NCI-H2107 treated with DMSO at 0.1 percent for 48 hours (cell line): ENCODE results near the gene ENOX1.

Source experiments
- DNase-seq: peaks from one replicate; lab custom pipeline; 2025; ENCODE audit not compliant: unreplicated experiment; lab: John Stamatoyannopoulos, UW

ENOX1 gene

GRCh38 chr13:43391036-43391435 is 395.7 kb downstream of the ENOX1 start:
- DNase-seq = no peak

GRCh38 chr13:43390619-43391018 is 396.2 kb downstream of the ENOX1 start:
- no peak for DNase-seq

GRCh38 chr13:43389983-43390382 is 396.8 kb downstream of the ENOX1 start:
- DNase-seq = no peak

- DNase-seq = no peak
These were observed 397.2 kb downstream of the ENOX1 start for GRCh38 chr13:43389573-43389972.

- DNase-seq = no peak
These were observed 398.3 kb downstream of the ENOX1 start for GRCh38 chr13:43388282-43389034.

GRCh38 chr13:43387880-43388279 is 398.9 kb downstream of the ENOX1 start:
- no peak for DNase-seq

- no peak for DNase-seq
These were observed 403.1 kb downstream of the ENOX1 start for GRCh38 chr13:43383498-43384165.

- no peak for DNase-seq
These were observed 407.0 kb downstream of the ENOX1 start for GRCh38 chr13:43379738-43380137.

GRCh38 chr13:43377973-43378372 is 408.8 kb downstream of the ENOX1 start:
- no peak for DNase-seq

- no peak for DNase-seq
These were observed 409.6 kb downstream of the ENOX1 start for GRCh38 chr13:43377149-43377548.

- DNase-seq = no peak
These were observed 410.2 kb downstream of the ENOX1 start for GRCh38 chr13:43376596-43376995.

- DNase-seq = no peak
These were observed 410.8 kb downstream of the ENOX1 start for GRCh38 chr13:43375797-43376465.

- DNase-seq = no peak
These were observed 412.2 kb downstream of the ENOX1 start for GRCh38 chr13:43374621-43375020.

GRCh38 chr13:43373400-43373799 is 413.4 kb downstream of the ENOX1 start:
- DNase-seq = no peak

GRCh38 chr13:43370842-43371241 is 415.9 kb downstream of the ENOX1 start:
- no peak for DNase-seq

GRCh38 chr13:43369319-43369718 is 417.5 kb downstream of the ENOX1 start:
- no peak for DNase-seq

GRCh38 chr13:43368003-43368402 is 418.8 kb downstream of the ENOX1 start:
- no peak for DNase-seq

- DNase-seq = no peak
These were observed 421.8 kb downstream of the ENOX1 start for GRCh38 chr13:43365039-43365344.

GRCh38 chr13:43364210-43365038 is 422.3 kb downstream of the ENOX1 start:
- DNase-seq = no peak

GRCh38 chr13:43363156-43363953 is 423.4 kb downstream of the ENOX1 start:
- no peak for DNase-seq

GRCh38 chr13:43362556-43362955 is 424.2 kb downstream of the ENOX1 start:
- DNase-seq = no peak
